IgD-negative memory B cell (primary cell): Measurements from ENCODE around the gene CAVIN1. TPM values are rescaled to one million over a fixed set of nuclear protein-coding genes. Genes with fewer than 3 reads are reported as not detected.
A peak's percentile ranks its signal among the peaks of the same experiment; 100 is the strongest.
"Not testable (repeated sequence)": the region's sequence is repeated elsewhere in the genome, so short reads cannot be mapped to it uniquely, and the experiment has no call there.

Experiments
- H3K27ac Mint-ChIP-seq, 3 donors: one replicate each; pipeline ENCODE4 v1.8.0; 2020 to 2022; ENCODE audit warnings: mild to moderate bottlenecking in 3 of 3, mixed read lengths in 3 of 3, moderate library complexity in 1 of 3
- H3K27me3 Mint-ChIP-seq: one replicate; pipeline ENCODE4 v1.8.0; 2021; ENCODE audit warnings: mixed read lengths
- H3K36me3 Mint-ChIP-seq: one replicate; pipeline ENCODE4 v1.8.0; 2020; ENCODE audit warnings: mild to moderate bottlenecking, mixed read lengths
- H3K4me1 Mint-ChIP-seq, 3 donors: one replicate each; pipeline ENCODE4 v1.8.0; 2020 to 2022; ENCODE audit warnings: mixed read lengths in 3 of 3, mild to moderate bottlenecking in 1 of 3
- H3K4me3 Mint-ChIP-seq, 4 donors: one replicate each; pipeline ENCODE4 v1.8.0; 2020 to 2022; ENCODE audit warnings: mild to moderate bottlenecking in 4 of 4, mixed read lengths in 4 of 4, moderate library complexity in 3 of 4
- H3K9me3 Mint-ChIP-seq, 3 donors: one replicate each; pipeline ENCODE4 v1.8.0; 2020 to 2021; ENCODE audit warnings: mixed read lengths in 3 of 3, mild to moderate bottlenecking in 1 of 3
- polyA plus RNA-seq: library from polyadenylated mRNA; unstranded; fragments of 300-500 nt; fragmentation: Illumina TruSeq; gene quantifications from one replicate; pipeline ENCODE4 v1.2.3, GENCODE V29; 2021

Gene CAVIN1
- polyA plus RNA-seq, 1 donor from 2014 or later: not detected

GRCh38 chr17:42386777-42387657, 36.0 kb downstream of the CAVIN1 start:
- Mint-ChIP-seq H3K27me3 (no peaks in the 10 kb centered on the region), H3K4me1 (peaks cover 31 to 38% (median 36%) of the 10 kb centered on the region in 3 donors), H3K4me3 (peak overlapping the region; percentile 90 to 98 (median 95)), H3K9me3 (no peaks in the 10 kb centered on the region), H3K36me3 (peaks cover 1% of the 10 kb centered on the region), H3K27ac (peak overlapping the region; percentile 80 to 100 (median 98))

- H3K4me1 Mint-ChIP-seq: peaks cover 50 to 52% (median 51%) of the 10 kb centered on the region in 3 donors
- H3K36me3 Mint-ChIP-seq: peaks cover 3% of the 10 kb centered on the region
- H3K27me3 Mint-ChIP-seq: no peaks in the 10 kb centered on the region
- peak overlapping the region in 2 of 4 donors; percentile 49 to 57 for H3K4me3 Mint-ChIP-seq
- H3K9me3 Mint-ChIP-seq: no peaks in the 10 kb centered on the region
- peak overlapping the region in 2 of 3 donors; percentile 49 to 56 for H3K27ac Mint-ChIP-seq
Observed at GRCh38 chr17:42381898-42382297, 41.2 kb downstream of the CAVIN1 start.

GRCh38 chr17:42380935-42381334, 42.1 kb downstream of the CAVIN1 start:
- Mint-ChIP-seq H3K27me3 (no peaks in the 10 kb centered on the region), H3K4me1 (peaks cover 45 to 52% (median 48%) of the 10 kb centered on the region in 3 donors), H3K36me3 (peaks cover 3% of the 10 kb centered on the region), H3K27ac (peak overlapping the region in 1 of 3 donors; percentile 27), H3K4me3 (peak overlapping the region in 1 of 4 donors; percentile 78), H3K9me3 (no peaks in the 10 kb centered on the region)

GRCh38 chr17:42378959-42379594, 44.0 kb downstream of the CAVIN1 start:
- Mint-ChIP-seq H3K4me3 (peak overlapping the region; percentile 81 to 96 (median 90)), H3K4me1 (peaks cover 47 to 53% (median 50%) of the 10 kb centered on the region in 3 donors), H3K27me3 (no peaks in the 10 kb centered on the region), H3K36me3 (peaks cover 4% of the 10 kb centered on the region), H3K9me3 (no peaks in the 10 kb centered on the region), H3K27ac (peak overlapping the region; percentile 79 to 89 (median 80))

- no peaks in the 10 kb centered on the region for H3K9me3 Mint-ChIP-seq
- peak overlapping the region; percentile 81 to 96 (median 90) for H3K4me3 Mint-ChIP-seq
- H3K27ac Mint-ChIP-seq: peak overlapping the region; percentile 79 to 89 (median 80)
- peaks cover 4% of the 10 kb centered on the region for H3K36me3 Mint-ChIP-seq
- H3K4me1 Mint-ChIP-seq: peaks cover 47 to 56% (median 47%) of the 10 kb centered on the region in 3 donors
- H3K27me3 Mint-ChIP-seq: no peaks in the 10 kb centered on the region
Observed at GRCh38 chr17:42378359-42378958, 44.6 kb downstream of the CAVIN1 start.

- peaks cover 6% of the 10 kb centered on the region for H3K36me3 Mint-ChIP-seq
- H3K4me1 Mint-ChIP-seq: peaks cover 23 to 42% (median 37%) of the 10 kb centered on the region in 3 donors
- H3K27me3 Mint-ChIP-seq: no peaks in the 10 kb centered on the region
- H3K9me3 Mint-ChIP-seq: no peaks in the 10 kb centered on the region
- no peak overlapping the region for H3K27ac Mint-ChIP-seq
- peak overlapping the region in 1 of 4 donors; percentile 12 for H3K4me3 Mint-ChIP-seq
Observed at GRCh38 chr17:42373896-42374295, 49.2 kb downstream of the CAVIN1 start.

- H3K4me1 Mint-ChIP-seq: peaks cover 17 to 34% (median 32%) of the 10 kb centered on the region in 3 donors
- peak overlapping the region in 1 of 3 donors; percentile 13 for H3K27ac Mint-ChIP-seq
- H3K9me3 Mint-ChIP-seq: no peaks in the 10 kb centered on the region
- peaks cover 6% of the 10 kb centered on the region for H3K36me3 Mint-ChIP-seq
- H3K27me3 Mint-ChIP-seq: no peaks in the 10 kb centered on the region
- peak overlapping the region in 1 of 4 donors; percentile 12 for H3K4me3 Mint-ChIP-seq
Observed at GRCh38 chr17:42372142-42372541, 50.9 kb downstream of the CAVIN1 start.

GRCh38 chr17:42368797-42369561, 54.1 kb downstream of the CAVIN1 start:
- H3K4me1 Mint-ChIP-seq: peaks cover 21 to 41% (median 31%) of the 10 kb centered on the region in 3 donors
- H3K9me3 Mint-ChIP-seq, H3K27ac Mint-ChIP-seq, H3K4me3 Mint-ChIP-seq, H3K27me3 Mint-ChIP-seq, H3K36me3 Mint-ChIP-seq: not testable (repeated sequence)

- H3K36me3 Mint-ChIP-seq, H3K9me3 Mint-ChIP-seq, H3K27me3 Mint-ChIP-seq, H3K27ac Mint-ChIP-seq: not testable (repeated sequence)
- Mint-ChIP-seq H3K4me1 (peaks cover 26 to 44% (median 33%) of the 10 kb centered on the region in 3 donors), H3K4me3 (peak overlapping the region in 1 of 4 donors; percentile 39)
Observed at GRCh38 chr17:42368310-42368709, 54.7 kb downstream of the CAVIN1 start.

- H3K27ac Mint-ChIP-seq, H3K9me3 Mint-ChIP-seq, H3K4me3 Mint-ChIP-seq, H3K36me3 Mint-ChIP-seq, H3K27me3 Mint-ChIP-seq: not testable (repeated sequence)
- H3K4me1 Mint-ChIP-seq: peaks cover 38 to 56% (median 46%) of the 10 kb centered on the region in 3 donors
Observed at GRCh38 chr17:42366176-42367023, 56.7 kb downstream of the CAVIN1 start.

- peak overlapping the region in 1 of 3 donors; percentile 57 for H3K27ac Mint-ChIP-seq
- no peak overlapping the region for H3K4me3 Mint-ChIP-seq
- peaks cover 5% of the 10 kb centered on the region for H3K36me3 Mint-ChIP-seq
- peaks cover 38 to 55% (median 42%) of the 10 kb centered on the region in 3 donors for H3K4me1 Mint-ChIP-seq
- no peaks in the 10 kb centered on the region for H3K27me3 Mint-ChIP-seq
- no peaks in the 10 kb centered on the region for H3K9me3 Mint-ChIP-seq
Observed at GRCh38 chr17:42365136-42365535, 57.9 kb downstream of the CAVIN1 start.

GRCh38 chr17:42363767-42364585, 59.1 kb downstream of the CAVIN1 start:
- Mint-ChIP-seq H3K27me3 (no peaks in the 10 kb centered on the region), H3K27ac (peak overlapping the region in 1 of 3 donors; percentile 74)

GRCh38 chr17:42363231-42363630, 59.8 kb downstream of the CAVIN1 start:
- Mint-ChIP-seq H3K9me3 (no peaks in the 10 kb centered on the region), H3K4me1 (peaks cover 45 to 60% (median 52%) of the 10 kb centered on the region in 3 donors), H3K36me3 (peaks cover 5% of the 10 kb centered on the region), H3K27ac (peak overlapping the region in 1 of 3 donors; percentile 74), H3K27me3 (no peaks in the 10 kb centered on the region), H3K4me3 (peak overlapping the region in 1 of 4 donors; percentile 76)

More at GRCh38 chr17:42363767-42364585, 59.1 kb downstream of the CAVIN1 start:
- peaks cover 41 to 58% (median 47%) of the 10 kb centered on the region in 3 donors for H3K4me1 Mint-ChIP-seq
- H3K9me3 Mint-ChIP-seq: no peaks in the 10 kb centered on the region
- H3K36me3 Mint-ChIP-seq: peaks cover 5% of the 10 kb centered on the region
- peak overlapping the region in 1 of 4 donors; percentile 79 for H3K4me3 Mint-ChIP-seq
